ENCODE measurements around the gene RAPGEF1. TPM values are rescaled to one million over a fixed set of nuclear protein-coding genes. Genes with fewer than 3 reads are reported as not detected.
"Not testable (repeated sequence)": the region's sequence is repeated elsewhere in the genome, so short reads cannot be mapped to it uniquely, and the experiment has no call there.

RAPGEF1 gene
- total RNA-seq, 6 experiments from 2014 or later: 22.9 to 53.6 (median 30.2) TPM

- DNase-seq: no peak
- Histone ChIP-seq H3K4me1 (peaks cover 0 to 15% (median 6%) of the 10 kb centered on the region in 4 donors), H3K36me3 (no peaks in the 10 kb centered on the region), H3K27ac (no peak overlapping the region), H3K4me3 (no peak overlapping the region), H3K27me3 (no peaks in the 10 kb centered on the region), H3K9me3 (no peaks in the 10 kb centered on the region)
- TF ChIP-seq CTCF (IDR thresholded peaks at IDR 0.05): no peak
- TF ChIP-seq POLR2A (IDR thresholded peaks at IDR 0.05): no peak
- intact Hi-C loops (cut with DNase I): no loop called here
- no peak for ATAC-seq
- WGBS (ENCODE audit: insufficient coverage, low coverage, low lambda C conversion rate, missing lambda C conversion rate): 75% methylated on average over 5 of the region's 5 CpGs
These were observed 76.6 kb downstream of the RAPGEF1 start for GRCh38 chr9:131663288-131663687.

GRCh38 chr9:131662289-131662621, 77.6 kb downstream of the RAPGEF1 start:
- H3K27ac ChIP-seq; H3K4me3 ChIP-seq; H3K27me3 ChIP-seq; H3K36me3 ChIP-seq; H3K9me3 ChIP-seq; DNase-seq; intact Hi-C loops (cut with DNase I); ATAC-seq: not testable (repeated sequence)
- peaks cover 0 to 24% (median 10%) of the 10 kb centered on the region in 4 donors for H3K4me1 ChIP-seq
- WGBS (ENCODE audit: insufficient coverage, low coverage, low lambda C conversion rate, missing lambda C conversion rate): 83% methylated on average over 4 of the region's 4 CpGs

GRCh38 chr9:131661568-131662288, 78.1 kb downstream of the RAPGEF1 start:
- WGBS (ENCODE audit: insufficient coverage, low coverage, low lambda C conversion rate, missing lambda C conversion rate): 81% methylated on average over 6 of the region's 6 CpGs
- no peak for ATAC-seq
- H3K4me3 ChIP-seq: no peak overlapping the region
- no peaks in the 10 kb centered on the region for H3K9me3 ChIP-seq
- no peaks in the 10 kb centered on the region for H3K36me3 ChIP-seq
- H3K27ac ChIP-seq: no peak overlapping the region
- no peak for DNase-seq
- TF ChIP-seq CTCF (IDR thresholded peaks at IDR 0.05) (no peak), POLR2A (IDR thresholded peaks at IDR 0.05) (no peak)
- H3K4me1 ChIP-seq: peaks cover 0 to 24% (median 10%) of the 10 kb centered on the region in 4 donors
- H3K27me3 ChIP-seq: no peaks in the 10 kb centered on the region
- intact Hi-C loops (cut with DNase I): no loop called here

GRCh38 chr9:131660466-131661405, 79.1 kb downstream of the RAPGEF1 start:
- 94% methylated on average over 12 of the region's 19 CpGs for WGBS (ENCODE audit: insufficient coverage, low coverage, low lambda C conversion rate, missing lambda C conversion rate)
- DNase-seq: no peak
- Histone ChIP-seq H3K27ac (no peak overlapping the region), H3K36me3 (no peaks in the 10 kb centered on the region), H3K4me1 (peaks cover 0 to 24% (median 11%) of the 10 kb centered on the region in 4 donors), H3K27me3 (no peaks in the 10 kb centered on the region), H3K4me3 (no peak overlapping the region), H3K9me3 (no peaks in the 10 kb centered on the region)
- intact Hi-C loops (cut with DNase I): no loop called here
- no peak for TF ChIP-seq POLR2A (IDR thresholded peaks at IDR 0.05)
- no peak for TF ChIP-seq CTCF (IDR thresholded peaks at IDR 0.05)
- no peak for ATAC-seq
